Panc1 (cell line): ENCODE results near the gene ATG4A. TPM values are rescaled to one million over a fixed set of nuclear protein-coding genes. Genes with fewer than 3 reads are reported as not detected.

Source experiments
- ATAC-seq: fragments of 200-7000 bp; cut with Tn5 transposase; 2 replicates; pipeline ENCODE4 v1.9.1; 2020; ENCODE audit warnings: mild to moderate bottlenecking, moderate library complexity
- BruUV-seq: library from RNA; stranded (reverse); fragments of 400-500 nt; replicated peaks from 2 replicates; lab custom pipeline; 2021; lab: Mats Ljungman, UMichigan
- CTCF ChIA-PET: fragments of 300-600 bp; sonication (Branson Sonifier 250); formaldehyde crosslinking; loops from one replicate; lab custom pipeline; 2022; ENCODE audit warnings: antibody characterized with exemption; lab: Charles Lee
- POLR2A ChIA-PET: fragments of 300-600 bp; sonication (Branson Sonifier 250); formaldehyde crosslinking; loops from one replicate; lab custom pipeline; 2022; ENCODE audit warnings: antibody characterized with exemption; lab: Charles Lee
- DNase-seq: peaks from one replicate; pipeline ENCODE4 v3.0.0-alpha.2; 2010; ENCODE audit warnings: low read depth, low spot score
- H3K27ac ChIP-seq: 2 replicates; pipeline ENCODE4 v1.5.1; 2011; ENCODE audit warnings: mild to moderate bottlenecking, low read length, inconsistent platforms
- H3K27me3 ChIP-seq: fragments of 200-500 bp; sonication (Bioruptor generic); 2 replicates; pipeline ENCODE4 v1.6.0; 2014; ENCODE audit warnings: low read length, inconsistent platforms; ENCODE audit not compliant: control insufficient read depth, insufficient read depth
- H3K36me3 ChIP-seq: fragments of 200-500 bp; sonication (Bioruptor generic); 2 replicates; pipeline ENCODE4 v1.5.1; 2014; ENCODE audit warnings: inconsistent platforms, mild to moderate bottlenecking, low read length, moderate library complexity; ENCODE audit not compliant: control insufficient read depth, insufficient read depth
- H3K4me1 ChIP-seq: 2 replicates; pipeline ENCODE4 v1.5.1; 2011; ENCODE audit warnings: inconsistent platforms, mild to moderate bottlenecking, low read length, moderate library complexity; ENCODE audit not compliant: control insufficient read depth, insufficient read depth
- H3K4me3 ChIP-seq, 2 experiments: 2 replicates each; pipeline ENCODE4 v1.5.1; 2011 to 2012; ENCODE audit warnings: low read depth in 2 of 2, low read length in 2 of 2, mild to moderate bottlenecking in 2 of 2, inconsistent platforms in 1 of 2, moderate library complexity in 1 of 2
- H3K9me3 ChIP-seq: fragments of 200-500 bp; sonication (Bioruptor generic); 2 replicates; pipeline ENCODE4 v1.5.1; 2014; ENCODE audit warnings: low read depth, mild to moderate bottlenecking, inconsistent platforms, low read length, moderate library complexity; ENCODE audit not compliant: control insufficient read depth, insufficient read depth
- POLR2AphosphoS5 ChIP-seq: IDR thresholded peaks from 2 replicates; pipeline ENCODE4 v1.6.1; 2012; ENCODE audit warnings: mild to moderate bottlenecking, low read depth, low read length, moderate library complexity
- SIN3A ChIP-seq: IDR thresholded peaks from 2 replicates; pipeline ENCODE4 v1.6.1; 2012; ENCODE audit warnings: low read depth, mild to moderate bottlenecking, low read length, moderate library complexity, borderline replicate concordance; ENCODE audit not compliant: insufficient read depth
- TCF7L2 ChIP-seq: IDR thresholded peaks from 2 replicates; pipeline ENCODE4 v1.6.1; 2011; ENCODE audit warnings: mild to moderate bottlenecking, low read depth, low read length, inconsistent platforms
- in situ Hi-C: cut with HindIII; loops from 2 replicates; pipeline ENCODE4 v1.10.0; 2016; ENCODE audit warnings: low sequenced_read_pairs, low pct_unique_long_range_greater_than_20kb
- intact Hi-C: fragments of 100-400 bp; cut with micrococcal nuclease; formaldehyde crosslinking; loops from one replicate; pipeline ENCODE4 v1.10.0; 2022; ENCODE audit not compliant: unreplicated experiment
- total RNA-seq: library from RNA; stranded (reverse); gene quantifications from one replicate; pipeline ENCODE4 v1.2.1, GENCODE V29; 2021; ENCODE audit not compliant: unreplicated experiment
- TF ChIP-seq, protein P1 (sequence below), 2 experiments: IDR thresholded peaks; 2 replicates each; pipeline ENCODE4 v1.6.1; 2011 to 2012; ENCODE audit warnings: low read depth in 2 of 2, control low read depth in 1 of 2, low read length in 1 of 2, mild to moderate bottlenecking in 1 of 2, moderate library complexity in 1 of 2; ENCODE audit not compliant: insufficient read depth in 1 of 2
- TF ChIP-seq, protein P2 (sequence below): fragments of 450-650 bp; IDR thresholded peaks from 2 replicates; pipeline ENCODE4 v1.5.1; 2017; ENCODE audit warnings: mild to moderate bottlenecking

ATG4A gene
- total RNA-seq, 1 experiment from 2014 or later = 13.7 TPM

- DNase-seq (no peak), ATAC-seq (no peak)
- no peak overlapping the region for H3K27ac ChIP-seq
- H3K4me3 ChIP-seq = no peak overlapping the region
- POLR2A ChIA-PET = no interaction called here
- CTCF ChIA-PET = no interaction called here
- no peaks in the 10 kb centered on the region for H3K36me3 ChIP-seq
- no peaks in the 10 kb centered on the region for H3K9me3 ChIP-seq
- no TSS peak for BruUV-seq
- no peaks in the 10 kb centered on the region for H3K27me3 ChIP-seq
- intact Hi-C loops = no loop called here
- TF ChIP-seq POLR2AphosphoS5 = no peak
- TF ChIP-seq SIN3A = no peak
- TF ChIP-seq, protein P1, sequence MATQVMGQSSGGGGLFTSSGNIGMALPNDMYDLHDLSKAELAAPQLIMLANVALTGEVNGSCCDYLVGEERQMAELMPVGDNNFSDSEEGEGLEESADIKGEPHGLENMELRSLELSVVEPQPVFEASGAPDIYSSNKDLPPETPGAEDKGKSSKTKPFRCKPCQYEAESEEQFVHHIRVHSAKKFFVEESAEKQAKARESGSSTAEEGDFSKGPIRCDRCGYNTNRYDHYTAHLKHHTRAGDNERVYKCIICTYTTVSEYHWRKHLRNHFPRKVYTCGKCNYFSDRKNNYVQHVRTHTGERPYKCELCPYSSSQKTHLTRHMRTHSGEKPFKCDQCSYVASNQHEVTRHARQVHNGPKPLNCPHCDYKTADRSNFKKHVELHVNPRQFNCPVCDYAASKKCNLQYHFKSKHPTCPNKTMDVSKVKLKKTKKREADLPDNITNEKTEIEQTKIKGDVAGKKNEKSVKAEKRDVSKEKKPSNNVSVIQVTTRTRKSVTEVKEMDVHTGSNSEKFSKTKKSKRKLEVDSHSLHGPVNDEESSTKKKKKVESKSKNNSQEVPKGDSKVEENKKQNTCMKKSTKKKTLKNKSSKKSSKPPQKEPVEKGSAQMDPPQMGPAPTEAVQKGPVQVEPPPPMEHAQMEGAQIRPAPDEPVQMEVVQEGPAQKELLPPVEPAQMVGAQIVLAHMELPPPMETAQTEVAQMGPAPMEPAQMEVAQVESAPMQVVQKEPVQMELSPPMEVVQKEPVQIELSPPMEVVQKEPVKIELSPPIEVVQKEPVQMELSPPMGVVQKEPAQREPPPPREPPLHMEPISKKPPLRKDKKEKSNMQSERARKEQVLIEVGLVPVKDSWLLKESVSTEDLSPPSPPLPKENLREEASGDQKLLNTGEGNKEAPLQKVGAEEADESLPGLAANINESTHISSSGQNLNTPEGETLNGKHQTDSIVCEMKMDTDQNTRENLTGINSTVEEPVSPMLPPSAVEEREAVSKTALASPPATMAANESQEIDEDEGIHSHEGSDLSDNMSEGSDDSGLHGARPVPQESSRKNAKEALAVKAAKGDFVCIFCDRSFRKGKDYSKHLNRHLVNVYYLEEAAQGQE (IDR thresholded peaks at IDR 0.05; ENCODE audit: insufficient read depth in 1 of 2, low read depth in 2 of 2, low read length in 1 of 2) = no peak
- TF ChIP-seq, protein P2, sequence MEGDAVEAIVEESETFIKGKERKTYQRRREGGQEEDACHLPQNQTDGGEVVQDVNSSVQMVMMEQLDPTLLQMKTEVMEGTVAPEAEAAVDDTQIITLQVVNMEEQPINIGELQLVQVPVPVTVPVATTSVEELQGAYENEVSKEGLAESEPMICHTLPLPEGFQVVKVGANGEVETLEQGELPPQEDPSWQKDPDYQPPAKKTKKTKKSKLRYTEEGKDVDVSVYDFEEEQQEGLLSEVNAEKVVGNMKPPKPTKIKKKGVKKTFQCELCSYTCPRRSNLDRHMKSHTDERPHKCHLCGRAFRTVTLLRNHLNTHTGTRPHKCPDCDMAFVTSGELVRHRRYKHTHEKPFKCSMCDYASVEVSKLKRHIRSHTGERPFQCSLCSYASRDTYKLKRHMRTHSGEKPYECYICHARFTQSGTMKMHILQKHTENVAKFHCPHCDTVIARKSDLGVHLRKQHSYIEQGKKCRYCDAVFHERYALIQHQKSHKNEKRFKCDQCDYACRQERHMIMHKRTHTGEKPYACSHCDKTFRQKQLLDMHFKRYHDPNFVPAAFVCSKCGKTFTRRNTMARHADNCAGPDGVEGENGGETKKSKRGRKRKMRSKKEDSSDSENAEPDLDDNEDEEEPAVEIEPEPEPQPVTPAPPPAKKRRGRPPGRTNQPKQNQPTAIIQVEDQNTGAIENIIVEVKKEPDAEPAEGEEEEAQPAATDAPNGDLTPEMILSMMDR = no peak
- no peak for TF ChIP-seq TCF7L2
- in situ Hi-C loops = no loop called here
- H3K4me1 ChIP-seq = no peaks in the 10 kb centered on the region
Measured at GRCh38 chrX:108132034-108132433, 40.5 kb downstream of the ATG4A start.

DNA sequence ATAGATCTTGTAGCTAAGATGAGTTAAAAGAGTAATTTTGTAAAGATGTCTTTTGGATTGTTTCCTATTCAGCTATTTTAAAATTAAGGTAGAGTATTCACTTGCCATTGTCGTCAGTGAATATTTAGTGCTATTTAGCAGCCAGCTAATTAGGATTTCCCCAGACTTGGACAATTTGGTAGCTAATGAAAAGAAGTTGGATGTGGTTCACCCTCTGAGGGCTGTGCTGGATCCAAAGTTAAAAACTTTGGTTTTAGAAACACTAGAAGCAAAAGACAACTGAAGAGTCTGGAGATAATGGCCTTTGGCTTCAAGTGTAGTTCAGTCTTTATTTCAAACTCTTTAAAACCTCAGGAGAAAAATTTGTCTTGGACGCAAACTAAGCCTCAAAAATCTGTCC is 41.3 kb downstream of the ATG4A start:
- BruUV-seq = no TSS peak
- POLR2A ChIA-PET = interaction anchor here (0.7 kb wide), 1 partner anchor 269 kb away, joined by 7 read pairs; no protein-coding TSS in a partner anchor
- H3K4me1 ChIP-seq = no peaks in the 10 kb centered on the region
- TF ChIP-seq, protein P2 = no peak
- TF ChIP-seq SIN3A = no peak
- no peak for TF ChIP-seq TCF7L2
- TF ChIP-seq POLR2AphosphoS5 = no peak
- TF ChIP-seq, protein P1 (IDR thresholded peaks at IDR 0.05; ENCODE audit: insufficient read depth in 1 of 2, low read depth in 2 of 2, low read length in 1 of 2) = no peak
- in situ Hi-C loops (no loop called here), intact Hi-C loops (no loop called here)
- H3K9me3 ChIP-seq = no peaks in the 10 kb centered on the region
- no peaks in the 10 kb centered on the region for H3K27me3 ChIP-seq
- CTCF ChIA-PET = interaction anchor here (0.6 to 0.7 kb wide), 2 partner anchors 13 to 108 kb away, joined by 3 to 7 read pairs; no protein-coding TSS in a partner anchor
- H3K36me3 ChIP-seq = no peaks in the 10 kb centered on the region
- ATAC-seq (no peak), DNase-seq (no peak)
- H3K27ac ChIP-seq = no peak overlapping the region
- H3K4me3 ChIP-seq = no peak overlapping the region
